Spinal cord (tissue), 10 donors: ENCODE data around the gene PRR19. TPM values are rescaled to one million over a fixed set of nuclear protein-coding genes. Genes with fewer than 3 reads are reported as not detected.
"Not testable (repeated sequence)": the region's sequence is repeated elsewhere in the genome, so short reads cannot be mapped to it uniquely, and the experiment has no call there.

ENCODE experiments used
- DNase-seq, 6 donors: peaks; one replicate each; pipeline versions ENCODE4 v3.0.0 to v3.0.0-alpha.2; 2013 to 2015; ENCODE audit warnings: low spot score in 6 of 6, low read depth in 4 of 6
- H3K27ac ChIP-seq: one replicate; pipeline ENCODE4 v1.5.1; 2013; ENCODE audit warnings: low read depth, low read length, control low read depth
- H3K27me3 ChIP-seq: one replicate; pipeline ENCODE4 v1.6.1; 2013; ENCODE audit warnings: low read length; ENCODE audit not compliant: control insufficient read depth, insufficient read depth
- H3K36me3 ChIP-seq: one replicate; pipeline ENCODE4 v1.6.1; 2013; ENCODE audit warnings: low read length; ENCODE audit not compliant: control insufficient read depth, insufficient read depth
- H3K4me1 ChIP-seq: one replicate; pipeline ENCODE4 v1.6.1; 2013; ENCODE audit warnings: low read length; ENCODE audit not compliant: control insufficient read depth, insufficient read depth
- H3K4me3 ChIP-seq: one replicate; pipeline ENCODE4 v1.5.1; 2013; ENCODE audit warnings: low read depth, low read length, control low read depth
- H3K9me3 ChIP-seq: one replicate; pipeline ENCODE4 v1.6.1; 2013; ENCODE audit warnings: low read length; ENCODE audit not compliant: control insufficient read depth, insufficient read depth
- WGBS: methylation state at CpG from one replicate; pipeline ENCODE4 v1.1.5; 2013; ENCODE audit warnings: missing lambda C conversion rate; ENCODE audit not compliant: insufficient coverage; 5-methylcytosine and 5-hydroxymethylcytosine counted together
- long read RNA-seq, 4 donors: transcript quantifications; one replicate each; lab custom pipeline, GENCODE V29; 2026
- polyA plus RNA-seq, 2 donors: library from polyadenylated mRNA; unstranded; fragments of 120-200 nt; gene quantifications; one replicate each; pipeline ENCODE4 v1.2.1, GENCODE V29; 2013; ENCODE audit not compliant: insufficient read length in 2 of 2
- total RNA-seq, 2 donors: library from RNA; depleted of rRNA in 1 of 2; stranded (reverse); fragments of 120-200 nt in 1 of 2; fragments of >200 nt in 1 of 2; gene quantifications; one replicate each; pipeline versions ENCODE4 v1.2.3 to v1.2.4, GENCODE V29; 2013 to 2014
- donor health status: healthy.

PRR19 gene
- total RNA-seq (1 to 10 TPM in 1 of 2 donors, under 1 TPM in 1; 0.30 to 1.5 TPM), polyA plus RNA-seq (1 to 10 TPM; 6.4 to 6.9 TPM)
- long read RNA-seq, donor 1 = 0 reads
- long read RNA-seq, donor 2, partial matches to known transcripts = 0 of 2 reads
- long read RNA-seq, donor 2, other reads (novel, unspliced or antisense) = 0 of 2 reads
- long read RNA-seq, donor 3 = 0 reads
- long read RNA-seq, donor 4 = 0 reads

GRCh38 chr19:42301646-42302203, at the start of gene PRR19:
Gene PRR19 (plus strand): TSS chr19:42302132. CDS start chr19:42309585, 7,453 bp downstream.
- H3K36me3 ChIP-seq = peaks cover 24% of the 10 kb centered on the region
- H3K27me3 ChIP-seq = no peaks in the 10 kb centered on the region
- 0% methylated on average over 20 of the region's 21 CpGs for WGBS
- H3K4me3 ChIP-seq = peak within 1 kb of the TSS; percentile 94
- peak within 1 kb of the TSS; percentile 70 for H3K27ac ChIP-seq
- DNase-seq = peak in 2 of 6 donors; percentile 64 to 77
- H3K4me1 ChIP-seq = peaks cover 29% of the 10 kb centered on the region
- no peaks in the 10 kb centered on the region for H3K9me3 ChIP-seq

- 6% methylated on average over 13 of the region's 27 CpGs for WGBS
- DNase-seq = peak in 3 of 6 donors; percentile 64 to 92 (median 83)
- peaks cover 69% of the 10 kb centered on the region for H3K4me1 ChIP-seq
Measured at GRCh38 chr19:42252365-42253244, 49.3 kb upstream of the PRR19 start.

GRCh38 chr19:42253245-42254088, 48.5 kb upstream of the PRR19 start:
- Histone ChIP-seq H3K9me3 (no peaks in the 10 kb centered on the region), H3K27ac (peak overlapping the region; percentile 99), H3K4me3 (peak overlapping the region; percentile 98), H3K4me1 (peaks cover 66% of the 10 kb centered on the region), H3K36me3 (peaks cover 24% of the 10 kb centered on the region), H3K27me3 (no peaks in the 10 kb centered on the region)
- WGBS = 2% methylated on average over 6 of the region's 71 CpGs
- peak in 2 of 6 donors; percentile 18 to 74 for DNase-seq

More at GRCh38 chr19:42252365-42253244, 49.3 kb upstream of the PRR19 start:
- Histone ChIP-seq H3K36me3 (peaks cover 32% of the 10 kb centered on the region), H3K9me3 (no peaks in the 10 kb centered on the region), H3K27me3 (no peaks in the 10 kb centered on the region), H3K4me3 (peak overlapping the region; percentile 98), H3K27ac (peak overlapping the region; percentile 97)

- WGBS = 0% methylated on average over 63 of the region's 70 CpGs
- H3K9me3 ChIP-seq = no peaks in the 10 kb centered on the region
- H3K27ac ChIP-seq = peak overlapping the region; percentile 99
- H3K4me3 ChIP-seq = peak overlapping the region; percentile 98
- H3K4me1 ChIP-seq = peaks cover 59% of the 10 kb centered on the region
- peaks cover 16% of the 10 kb centered on the region for H3K36me3 ChIP-seq
- peak in 3 of 6 donors; percentile 68 to 93 (median 86) for DNase-seq
- H3K27me3 ChIP-seq = no peaks in the 10 kb centered on the region
Measured at GRCh38 chr19:42254089-42254849, 47.7 kb upstream of the PRR19 start.

GRCh38 chr19:42254850-42255765, 46.8 kb upstream of the PRR19 start, which contains the start of gene ERF:
Gene ERF (minus strand): TSS chr19:42255128. CDS start chr19:42254999, 129 bp downstream.
- Histone ChIP-seq H3K9me3 (no peaks in the 10 kb centered on the region), H3K36me3 (peaks cover 9% of the 10 kb centered on the region), H3K27me3 (no peaks in the 10 kb centered on the region), H3K4me1 (peaks cover 52% of the 10 kb centered on the region), H3K4me3 (peak within 1 kb of the TSS; percentile 98), H3K27ac (peak within 1 kb of the TSS; percentile 99)
- under 1% methylated on average over 50 of the region's 75 CpGs for WGBS
- DNase-seq = peak in 3 of 6 donors; percentile 87 to 97 (median 94)

GRCh38 chr19:42255766-42256745, 45.9 kb upstream of the PRR19 start:
- DNase-seq = peak in 2 of 6 donors; percentile 75 to 77
- Histone ChIP-seq H3K4me1 (peaks cover 42% of the 10 kb centered on the region), H3K27ac (peak overlapping the region; percentile 99), H3K4me3 (peak overlapping the region; percentile 98), H3K27me3 (no peaks in the 10 kb centered on the region), H3K9me3 (no peaks in the 10 kb centered on the region), H3K36me3 (peaks cover under 1% of the 10 kb centered on the region)
- 1% methylated on average over 32 of the region's 38 CpGs for WGBS

GRCh38 chr19:42257842-42258241, 44.1 kb upstream of the PRR19 start:
- H3K4me1 ChIP-seq = peaks cover 24% of the 10 kb centered on the region
- whole genome bisulfite sequencing = 100% methylated on average over 1 of the region's 3 CpGs
- not testable (repeated sequence) for H3K27me3 ChIP-seq, DNase-seq, H3K9me3 ChIP-seq, H3K4me3 ChIP-seq, H3K36me3 ChIP-seq, H3K27ac ChIP-seq
